Choroid plexus epithelial cell (primary cell): ENCODE results near the gene NBEAL2.

ENCODE experiments used
- DNase-seq: peaks from one replicate; pipeline ENCODE4 v3.0.0-alpha.2; 2010; ENCODE audit warnings: low read depth
- H3K4me3 ChIP-seq: 2 replicates; pipeline ENCODE4 v1.5.1; 2011; ENCODE audit warnings: low read depth, mild to moderate bottlenecking, control low read depth, low read length, moderate library complexity
- TF ChIP-seq, protein P1 (sequence below): conservative IDR thresholded peaks from 2 replicates; pipeline ENCODE4 v1.5.1; 2011; ENCODE audit warnings: low read depth, mild to moderate bottlenecking, control low read depth, inconsistent platforms, low read length, moderate library complexity

NBEAL2 gene

DNA sequence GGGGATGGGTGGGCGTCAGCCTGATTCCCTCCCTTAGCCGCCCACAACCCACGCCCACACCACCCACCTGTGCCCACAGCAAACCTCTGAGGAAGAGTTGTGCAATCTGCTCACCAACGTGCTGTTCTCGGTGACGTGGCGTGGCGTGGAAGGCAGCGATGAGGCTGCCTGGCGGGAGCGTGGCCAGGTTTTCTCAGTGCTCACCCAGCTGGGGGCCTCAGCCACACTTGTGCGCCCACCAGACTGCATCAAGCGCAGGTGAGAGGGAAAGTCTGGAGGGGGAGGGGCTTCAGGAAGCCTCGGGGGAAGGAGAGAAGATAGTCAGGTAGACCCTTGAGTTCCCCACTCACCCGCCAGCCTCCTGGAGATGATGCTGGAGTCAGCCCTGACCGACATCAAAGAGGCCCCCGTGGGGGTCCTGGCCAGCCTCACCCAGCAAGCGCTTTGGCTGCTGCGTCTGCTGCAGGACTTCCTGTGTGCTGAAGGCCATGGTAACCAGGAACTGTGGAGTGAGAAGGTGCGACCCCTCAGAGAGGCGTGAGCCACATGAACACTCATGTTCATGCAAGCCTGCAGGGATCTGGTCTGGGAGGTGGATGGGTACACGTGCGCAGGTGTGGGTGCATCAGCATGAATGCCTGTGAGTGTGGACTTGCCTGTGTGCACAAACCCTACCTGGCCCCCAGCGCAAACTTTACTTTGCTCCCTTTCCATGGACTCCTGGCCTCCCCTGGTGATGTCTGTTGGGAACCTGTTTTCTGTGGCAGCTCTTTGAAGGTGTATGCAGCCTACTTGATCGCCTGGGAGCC is 21.7 kb downstream of the NBEAL2 start:
- no peak overlapping the region for H3K4me3 ChIP-seq
- TF ChIP-seq, protein P1, sequence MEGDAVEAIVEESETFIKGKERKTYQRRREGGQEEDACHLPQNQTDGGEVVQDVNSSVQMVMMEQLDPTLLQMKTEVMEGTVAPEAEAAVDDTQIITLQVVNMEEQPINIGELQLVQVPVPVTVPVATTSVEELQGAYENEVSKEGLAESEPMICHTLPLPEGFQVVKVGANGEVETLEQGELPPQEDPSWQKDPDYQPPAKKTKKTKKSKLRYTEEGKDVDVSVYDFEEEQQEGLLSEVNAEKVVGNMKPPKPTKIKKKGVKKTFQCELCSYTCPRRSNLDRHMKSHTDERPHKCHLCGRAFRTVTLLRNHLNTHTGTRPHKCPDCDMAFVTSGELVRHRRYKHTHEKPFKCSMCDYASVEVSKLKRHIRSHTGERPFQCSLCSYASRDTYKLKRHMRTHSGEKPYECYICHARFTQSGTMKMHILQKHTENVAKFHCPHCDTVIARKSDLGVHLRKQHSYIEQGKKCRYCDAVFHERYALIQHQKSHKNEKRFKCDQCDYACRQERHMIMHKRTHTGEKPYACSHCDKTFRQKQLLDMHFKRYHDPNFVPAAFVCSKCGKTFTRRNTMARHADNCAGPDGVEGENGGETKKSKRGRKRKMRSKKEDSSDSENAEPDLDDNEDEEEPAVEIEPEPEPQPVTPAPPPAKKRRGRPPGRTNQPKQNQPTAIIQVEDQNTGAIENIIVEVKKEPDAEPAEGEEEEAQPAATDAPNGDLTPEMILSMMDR, result no peak
- no peak for DNase-seq

- TF ChIP-seq, protein P1, result no peak
- DNase-seq, result no peak
- H3K4me3 ChIP-seq, result no peak overlapping the region
Measured at GRCh38 chr3:47001731-47002170, 22.3 kb downstream of the NBEAL2 start.

- DNase-seq, result no peak
- TF ChIP-seq, protein P1, result peak; percentile 38
- H3K4me3 ChIP-seq, result no peak overlapping the region
Measured at GRCh38 chr3:47002171-47003055, 22.9 kb downstream of the NBEAL2 start.

GRCh38 chr3:47003056-47003410 is 23.6 kb downstream of the NBEAL2 start:
- DNase-seq, result no peak
- H3K4me3 ChIP-seq, result no peak overlapping the region
- TF ChIP-seq, protein P1, result no peak

DNA sequence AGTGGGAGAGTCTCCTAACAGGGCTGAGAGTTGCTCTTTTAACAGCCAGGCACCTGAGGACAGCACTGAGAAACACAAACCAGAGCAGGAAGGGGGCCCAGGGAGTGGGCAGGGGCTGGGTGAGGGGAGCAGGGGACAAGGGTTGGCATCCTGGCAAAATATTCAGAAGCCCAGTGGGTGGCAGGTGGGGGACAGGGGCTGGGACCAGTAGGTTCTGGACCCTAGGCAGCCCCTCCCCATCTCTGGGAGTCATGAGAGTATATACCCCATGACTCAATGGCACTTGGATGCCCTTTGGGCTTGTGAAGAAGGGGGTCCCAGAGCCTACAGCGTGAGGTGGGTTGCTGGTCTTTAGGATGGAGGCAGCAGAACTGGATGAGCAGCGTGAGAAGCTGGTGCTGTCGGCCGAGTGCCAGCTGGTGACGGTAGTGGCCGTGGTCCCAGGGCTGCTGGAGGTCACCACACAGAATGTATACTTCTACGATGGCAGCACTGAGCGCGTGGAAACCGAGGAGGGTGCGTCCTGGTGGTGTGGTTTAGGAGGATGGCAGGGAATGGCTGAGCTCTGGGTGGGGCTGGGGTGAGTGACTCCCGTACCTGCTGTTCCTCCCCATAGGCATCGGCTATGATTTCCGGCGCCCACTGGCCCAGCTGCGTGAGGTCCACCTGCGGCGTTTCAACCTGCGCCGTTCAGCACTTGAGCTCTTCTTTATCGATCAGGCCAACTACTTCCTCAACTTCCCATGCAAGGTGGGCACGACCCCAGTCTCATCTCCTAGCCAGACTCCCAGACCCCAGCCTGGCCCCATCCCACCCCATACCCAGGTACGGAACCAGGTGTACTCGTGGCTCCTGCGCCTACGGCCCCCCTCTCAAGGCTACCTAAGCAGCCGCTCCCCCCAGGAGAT is 24.2 kb downstream of the NBEAL2 start:
- no peak for DNase-seq
- no peak overlapping the region for H3K4me3 ChIP-seq
- TF ChIP-seq, protein P1, result no peak

DNA sequence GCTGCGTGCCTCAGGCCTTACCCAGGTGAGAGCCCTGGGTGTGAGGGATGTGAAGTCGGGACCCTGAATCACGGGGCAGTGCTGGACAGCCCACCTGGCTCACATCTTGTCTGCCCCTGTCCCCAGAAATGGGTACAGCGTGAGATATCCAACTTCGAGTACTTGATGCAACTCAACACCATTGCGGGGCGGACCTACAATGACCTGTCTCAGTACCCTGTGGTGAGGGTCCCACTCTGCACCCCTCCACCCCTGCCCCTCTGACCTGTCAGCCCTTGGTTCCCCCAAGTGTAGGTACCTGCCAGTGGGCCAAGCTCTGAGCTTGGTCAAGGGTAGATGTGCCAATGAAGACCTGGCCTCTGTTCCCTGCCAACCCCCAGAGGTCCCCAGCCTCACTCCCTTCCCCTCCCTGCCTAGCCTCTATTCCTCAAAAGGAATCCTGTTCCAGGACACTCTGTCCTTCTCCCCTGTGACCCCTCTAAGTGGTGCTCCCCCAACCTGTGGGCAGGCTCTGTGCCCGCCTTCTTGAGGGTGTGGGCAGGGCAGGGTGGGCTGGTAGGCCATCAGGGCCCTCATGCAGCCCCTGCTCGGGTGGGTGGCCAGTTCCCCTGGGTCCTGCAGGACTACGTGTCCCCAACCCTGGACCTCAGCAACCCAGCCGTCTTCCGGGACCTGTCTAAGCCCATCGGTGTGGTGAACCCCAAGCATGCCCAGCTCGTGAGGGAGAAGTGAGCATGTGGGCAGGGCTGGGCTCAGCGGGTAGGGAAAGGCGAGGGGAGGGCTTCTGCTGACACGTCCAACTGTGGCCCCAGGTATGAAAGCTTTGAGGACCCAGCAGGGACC is 25.1 kb downstream of the NBEAL2 start:
- no peak overlapping the region for H3K4me3 ChIP-seq
- TF ChIP-seq, protein P1, result no peak
- no peak for DNase-seq
